ENCODE data around the gene SSU72. TPM values are rescaled to one million over a fixed set of nuclear protein-coding genes. Genes with fewer than 3 reads are reported as not detected.
A peak's percentile ranks its signal among the peaks of the same experiment; 100 is the strongest.

The SSU72 gene
- 10 to 100 TPM; 79.9 to 85.8 (median 80.6) TPM for polyA plus RNA-seq (ENCODE audit: insufficient read length in 3 of 3)
- long read RNA-seq, donor 1, full-length matches to known transcripts = 56 of 56 reads
- long read RNA-seq, donor 1, partial matches to known transcripts = 0 of 56 reads
- long read RNA-seq, donor 1, other reads (novel, unspliced or antisense) = 0 of 56 reads
- long read RNA-seq, donor 2, full-length matches to known transcripts = 41 of 41 reads
- long read RNA-seq, donor 2, partial matches to known transcripts = 0 of 41 reads
- long read RNA-seq, donor 2, other reads (novel, unspliced or antisense) = 0 of 41 reads
- long read RNA-seq, donor 3, full-length matches to known transcripts = 63 of 63 reads
- long read RNA-seq, donor 3, partial matches to known transcripts = 0 of 63 reads
- long read RNA-seq, donor 3, other reads (novel, unspliced or antisense) = 0 of 63 reads
- long read RNA-seq, donor 4, full-length matches to known transcripts = 46 of 53 reads
- long read RNA-seq, donor 4, partial matches to known transcripts = 7 of 53 reads
- long read RNA-seq, donor 4, other reads (novel, unspliced or antisense) = 0 of 53 reads
- long read RNA-seq, donor 5 = 0 reads
- long read RNA-seq, donor 6, full-length matches to known transcripts = 38 of 43 reads
- long read RNA-seq, donor 6, partial matches to known transcripts = 5 of 43 reads
- long read RNA-seq, donor 6, other reads (novel, unspliced or antisense) = 0 of 43 reads
- long read RNA-seq, donor 7, full-length matches to known transcripts = 45 of 57 reads
- long read RNA-seq, donor 7, partial matches to known transcripts = 12 of 57 reads
- long read RNA-seq, donor 7, other reads (novel, unspliced or antisense) = 0 of 57 reads
- long read RNA-seq, donor 8, full-length matches to known transcripts = 87 of 94 reads
- long read RNA-seq, donor 8, partial matches to known transcripts = 7 of 94 reads
- long read RNA-seq, donor 8, other reads (novel, unspliced or antisense) = 0 of 94 reads
- long read RNA-seq, donor 9, full-length matches to known transcripts = 32 of 32 reads
- long read RNA-seq, donor 9, partial matches to known transcripts = 0 of 32 reads
- long read RNA-seq, donor 9, other reads (novel, unspliced or antisense) = 0 of 32 reads
- long read RNA-seq, donor 10, full-length matches to known transcripts = 46 of 46 reads
- long read RNA-seq, donor 10, partial matches to known transcripts = 0 of 46 reads
- long read RNA-seq, donor 10, other reads (novel, unspliced or antisense) = 0 of 46 reads
- long read RNA-seq, donor 11, full-length matches to known transcripts = 54 of 54 reads
- long read RNA-seq, donor 11, partial matches to known transcripts = 0 of 54 reads
- long read RNA-seq, donor 11, other reads (novel, unspliced or antisense) = 0 of 54 reads
- long read RNA-seq, donor 12, full-length matches to known transcripts = 13 of 13 reads
- long read RNA-seq, donor 12, partial matches to known transcripts = 0 of 13 reads
- long read RNA-seq, donor 12, other reads (novel, unspliced or antisense) = 0 of 13 reads
- long read RNA-seq, donor 13, full-length matches to known transcripts = 105 of 142 reads
- long read RNA-seq, donor 13, partial matches to known transcripts = 31 of 142 reads
- long read RNA-seq, donor 13, other reads (novel, unspliced or antisense) = 6 of 142 reads
- long read RNA-seq, donor 14, full-length matches to known transcripts = 45 of 45 reads
- long read RNA-seq, donor 14, partial matches to known transcripts = 0 of 45 reads
- long read RNA-seq, donor 14, other reads (novel, unspliced or antisense) = 0 of 45 reads
- long read RNA-seq, donor 15, full-length matches to known transcripts = 19 of 19 reads
- long read RNA-seq, donor 15, partial matches to known transcripts = 0 of 19 reads
- long read RNA-seq, donor 15, other reads (novel, unspliced or antisense) = 0 of 19 reads
- long read RNA-seq, donor 16, full-length matches to known transcripts = 123 of 254 reads
- long read RNA-seq, donor 16, partial matches to known transcripts = 131 of 254 reads
- long read RNA-seq, donor 16, other reads (novel, unspliced or antisense) = 0 of 254 reads

DNA sequence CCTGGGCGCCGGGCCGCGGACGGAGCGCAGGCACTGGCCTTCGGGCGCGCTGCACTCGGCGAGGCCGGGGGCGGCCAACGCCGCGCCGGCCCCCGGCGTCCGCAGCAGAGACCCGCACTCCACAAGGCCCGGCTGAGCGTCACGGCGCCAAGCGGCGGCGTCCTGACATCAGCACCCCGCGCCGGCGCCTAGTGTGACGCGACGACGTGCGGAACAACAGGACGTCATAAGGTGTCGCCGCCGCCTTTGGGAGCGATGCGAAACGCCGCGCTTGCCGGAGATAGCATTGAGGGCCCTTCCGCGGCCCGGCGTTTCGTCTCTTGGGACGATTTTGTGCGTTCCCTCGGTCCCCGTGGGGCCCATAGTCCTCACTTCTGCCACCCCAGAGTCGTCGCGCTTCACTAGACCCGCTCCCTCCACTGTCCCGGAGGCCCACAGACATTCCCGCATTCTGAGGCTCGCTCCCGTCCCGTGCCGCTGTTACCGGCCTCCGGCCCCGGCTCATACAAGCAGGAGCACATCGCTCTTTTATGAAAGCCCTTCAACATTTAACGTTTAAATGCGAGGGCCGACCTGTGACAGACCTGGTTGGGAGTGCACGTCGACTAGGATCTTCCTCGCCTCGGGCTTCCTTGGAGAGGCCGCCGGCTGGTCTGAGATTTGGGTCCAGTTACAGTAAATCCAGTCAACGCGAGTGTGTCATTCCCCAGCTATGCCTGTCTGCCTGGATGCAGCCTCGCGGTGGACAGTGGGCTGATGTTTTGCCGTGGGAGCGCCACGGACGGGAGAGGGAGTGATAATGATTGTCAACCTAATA lies at the start of gene SSU72:
TSS of gene SSU72 (minus strand) at position 143 of the 817 bp plus-strand sequence. CDS start 306 bp downstream, outside the sequence.
- DNase-seq (ENCODE audit: extremely low read depth in 1 of 11, low read depth in 9 of 11, low spot score in 4 of 11) = peak; percentile 81 to 92 (median 87)

DNA sequence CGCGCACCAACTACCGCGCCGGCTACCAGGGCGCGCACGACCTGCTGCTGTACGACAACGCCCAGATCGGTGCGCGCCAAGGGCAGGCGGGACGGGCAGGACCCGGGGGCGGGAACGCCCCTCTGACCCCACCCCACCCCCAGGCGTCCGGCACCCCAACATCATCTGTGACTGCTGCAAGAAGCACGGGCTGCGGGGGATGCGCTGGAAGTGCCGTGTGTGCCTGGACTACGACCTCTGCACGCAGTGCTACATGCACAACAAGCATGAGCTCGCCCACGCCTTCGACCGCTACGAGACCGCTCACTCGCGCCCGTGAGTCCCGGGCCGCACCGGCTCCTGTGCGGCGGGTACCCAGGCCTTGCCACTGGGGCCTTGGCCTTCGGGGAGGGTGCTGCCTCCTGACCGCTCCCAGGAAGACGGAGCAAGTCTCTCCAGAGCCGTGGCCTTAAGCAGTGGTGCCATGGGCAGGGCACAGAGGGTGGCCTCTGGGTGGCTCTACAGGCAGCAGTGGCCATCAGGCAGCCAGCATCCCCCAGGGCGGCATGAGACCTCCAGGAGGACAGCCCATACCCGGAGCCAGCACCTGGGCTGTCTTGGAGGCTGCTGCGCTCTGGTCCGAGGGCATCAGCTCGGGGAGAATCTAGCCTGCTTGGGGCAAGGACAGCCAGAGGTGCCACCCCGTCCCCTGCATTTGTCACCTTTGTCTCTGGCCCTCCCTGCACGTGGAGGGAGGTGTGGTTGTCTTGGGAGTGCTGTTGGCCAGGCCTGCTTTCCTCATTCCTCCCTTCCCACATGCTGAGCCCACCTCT lies 49.2 kb upstream of the SSU72 start:
- no peak for DNase-seq (ENCODE audit: extremely low read depth in 1 of 11, low read depth in 9 of 11, low spot score in 4 of 11)

DNA sequence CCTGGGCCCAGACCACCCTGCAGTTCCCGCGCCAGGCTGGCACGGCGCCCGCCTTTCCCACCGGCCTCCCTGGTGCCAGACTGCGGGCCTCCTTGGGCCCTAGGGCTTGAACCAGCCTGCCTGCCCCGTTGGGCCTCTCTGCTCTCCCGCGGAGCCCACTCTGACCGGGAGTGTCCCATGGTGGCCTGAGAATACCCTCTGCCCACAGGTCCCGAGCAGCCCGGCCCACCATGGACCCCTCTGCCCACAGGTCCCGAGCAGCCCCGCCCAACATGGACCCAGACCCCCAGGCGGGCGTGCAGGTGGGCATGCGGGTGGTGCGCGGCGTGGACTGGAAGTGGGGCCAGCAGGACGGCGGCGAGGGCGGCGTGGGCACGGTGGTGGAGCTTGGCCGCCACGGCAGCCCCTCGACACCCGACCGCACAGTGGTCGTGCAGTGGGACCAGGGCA lies 48.5 kb upstream of the SSU72 start:
- DNase-seq (ENCODE audit: extremely low read depth in 1 of 11, low read depth in 9 of 11, low spot score in 4 of 11) = no peak

DNA sequence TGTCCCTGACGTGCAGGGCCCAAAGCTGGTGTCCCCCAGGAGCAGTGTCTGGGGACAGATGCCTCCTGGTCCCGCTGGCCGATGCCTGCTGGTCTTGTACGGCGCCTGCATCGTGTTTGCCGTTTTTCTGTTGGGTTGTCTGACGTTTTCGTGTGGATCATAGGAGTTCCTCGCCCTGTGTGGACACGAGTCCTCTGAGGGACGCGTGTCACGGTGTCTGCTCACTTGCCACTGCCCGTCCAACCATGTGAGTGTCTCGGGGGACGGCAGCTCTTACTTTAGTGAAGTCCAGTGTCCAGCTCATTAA lies 48.1 kb upstream of the SSU72 start:
- no peak for DNase-seq (ENCODE audit: extremely low read depth in 1 of 11, low read depth in 9 of 11, low spot score in 4 of 11)

DNA sequence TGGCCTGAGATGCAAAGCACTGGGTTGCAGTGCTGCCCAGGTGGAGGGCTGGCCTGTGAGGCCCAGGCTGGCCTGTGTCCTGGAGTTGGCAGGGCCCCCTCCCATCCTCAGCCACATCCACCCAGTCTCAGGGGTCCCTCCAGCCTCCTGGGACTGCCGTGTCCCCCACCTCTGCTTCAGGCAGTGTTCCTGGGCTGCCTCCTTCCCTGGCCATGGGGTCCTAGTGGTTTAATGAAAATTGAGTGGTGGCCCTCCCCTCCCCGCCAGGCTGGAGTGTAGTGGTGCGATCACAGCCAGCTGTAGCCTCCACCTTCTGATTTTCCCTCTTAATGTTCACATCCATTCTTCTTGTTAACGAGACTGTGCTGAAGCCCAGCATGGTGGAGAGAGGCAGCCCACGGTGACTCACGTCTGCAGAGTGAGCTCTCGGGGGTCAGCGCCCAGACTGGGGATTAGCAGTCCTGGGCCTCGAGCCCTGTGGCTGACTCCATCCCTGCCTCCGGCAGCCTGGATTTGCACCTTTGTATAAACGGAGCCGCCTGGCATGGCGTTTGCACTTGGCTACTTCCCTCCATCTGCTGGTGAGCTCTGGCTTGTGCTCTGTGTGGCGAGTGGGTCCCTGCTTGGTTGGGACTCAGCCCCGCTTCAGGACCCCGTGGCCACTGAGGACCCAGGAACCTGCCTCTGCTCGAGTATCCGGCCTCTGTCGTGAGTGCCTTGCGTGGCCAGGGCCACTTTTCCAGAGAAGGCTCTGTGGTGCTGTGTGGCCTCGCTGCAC lies 47.5 kb upstream of the SSU72 start:
- DNase-seq (ENCODE audit: extremely low read depth in 1 of 11, low read depth in 9 of 11, low spot score in 4 of 11) = no peak

DNA sequence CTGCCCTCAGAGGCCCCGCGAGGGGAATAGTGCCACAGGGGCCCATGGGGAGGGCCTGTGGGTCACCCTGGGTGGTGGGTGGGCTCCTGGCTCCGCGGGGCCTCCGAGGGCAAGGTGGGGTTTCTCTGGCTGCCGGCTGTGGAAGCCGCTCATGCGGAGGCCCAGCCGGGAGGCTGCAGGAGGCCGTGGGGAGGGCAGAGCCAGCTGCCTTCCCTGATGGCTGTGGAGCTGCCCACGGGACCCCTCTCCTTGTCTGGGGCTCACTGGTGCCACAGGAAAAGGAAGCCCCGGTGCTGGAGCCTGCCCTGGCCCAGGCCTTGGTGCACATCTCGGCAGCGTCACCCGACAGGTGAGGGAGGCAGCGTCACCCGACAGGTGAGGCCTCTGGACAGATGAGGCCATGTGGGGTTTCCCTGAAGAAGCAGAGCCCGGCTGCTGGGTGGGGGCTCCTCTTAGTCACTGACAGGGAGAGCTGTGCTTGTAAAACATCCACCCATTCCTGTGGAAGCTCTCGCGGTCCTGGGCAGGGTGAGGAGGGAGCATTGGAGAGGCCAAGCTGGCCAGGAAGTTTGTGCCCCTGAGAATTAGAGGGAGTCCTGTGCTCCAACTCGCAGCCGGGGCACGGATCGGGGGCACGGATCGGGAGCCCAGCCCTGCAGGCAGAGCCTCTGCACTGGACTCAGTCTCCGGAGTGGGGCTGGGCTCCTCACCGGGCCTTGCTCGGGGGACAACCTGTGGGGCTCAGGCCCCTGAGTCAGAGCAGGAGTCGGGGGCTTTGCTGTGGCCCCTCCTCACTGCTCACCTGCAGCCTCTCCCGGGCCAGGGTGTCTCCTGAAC lies 46.7 kb upstream of the SSU72 start:
- no peak for DNase-seq (ENCODE audit: extremely low read depth in 1 of 11, low read depth in 9 of 11, low spot score in 4 of 11)

DNA sequence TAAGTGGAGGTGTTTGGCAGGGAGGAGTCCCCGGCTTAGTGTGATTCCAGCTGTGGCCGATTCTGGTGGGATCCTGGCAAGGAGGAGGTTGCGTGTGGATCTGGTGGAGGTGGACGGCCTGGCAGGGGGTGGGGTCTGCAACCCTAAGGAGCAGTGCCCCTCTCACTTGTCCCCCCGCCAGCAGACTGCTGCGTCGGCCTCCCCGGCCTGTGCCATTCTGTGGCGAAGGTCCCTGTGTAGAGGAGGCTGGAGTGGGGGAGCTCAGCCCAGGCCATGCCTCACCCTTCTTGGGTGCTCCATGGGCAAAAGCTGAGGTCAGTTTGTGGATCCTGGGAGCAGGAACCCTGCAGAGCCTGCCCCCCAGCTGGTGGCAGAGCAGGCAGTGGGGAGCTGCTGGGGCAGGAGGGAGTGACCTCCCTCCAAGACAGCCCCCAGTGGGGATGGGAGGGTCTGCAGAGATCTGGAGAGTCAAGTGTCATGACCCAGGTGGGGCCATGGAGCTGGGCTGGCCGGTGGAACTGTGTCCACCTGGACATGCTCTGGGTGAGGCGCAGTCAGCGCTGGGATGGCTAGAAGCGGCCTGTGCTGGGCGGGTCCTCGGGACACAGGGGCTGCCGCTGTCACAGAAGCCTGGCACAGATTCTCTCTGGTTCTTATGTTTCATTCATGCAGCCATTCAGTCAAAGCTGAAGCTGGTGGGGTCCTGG lies 45.9 kb upstream of the SSU72 start:
- no peak for DNase-seq (ENCODE audit: extremely low read depth in 1 of 11, low read depth in 9 of 11, low spot score in 4 of 11)

DNA sequence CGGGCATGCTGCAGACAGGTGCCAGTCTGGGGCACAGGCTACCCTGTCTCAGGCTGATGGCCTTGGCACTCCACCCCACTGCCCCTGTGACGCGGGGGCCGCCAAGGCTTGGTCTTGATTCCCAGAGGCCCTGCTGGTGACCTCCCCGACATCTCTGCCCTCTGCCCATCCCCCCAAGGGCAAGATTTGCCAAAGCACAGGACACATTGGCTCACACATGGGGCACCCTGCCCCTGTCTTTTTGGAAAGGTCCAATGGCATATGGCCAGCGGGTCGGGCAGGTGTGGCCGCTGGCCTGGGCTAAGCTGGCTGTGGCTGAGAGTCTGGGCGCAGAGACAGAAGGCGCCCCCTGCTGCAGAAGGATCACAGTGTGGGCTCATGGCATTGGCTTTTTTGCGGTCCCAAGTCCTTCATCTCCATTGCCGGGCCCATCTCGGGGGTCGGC lies 45.3 kb upstream of the SSU72 start:
- no peak for DNase-seq (ENCODE audit: extremely low read depth in 1 of 11, low read depth in 9 of 11, low spot score in 4 of 11)

DNA sequence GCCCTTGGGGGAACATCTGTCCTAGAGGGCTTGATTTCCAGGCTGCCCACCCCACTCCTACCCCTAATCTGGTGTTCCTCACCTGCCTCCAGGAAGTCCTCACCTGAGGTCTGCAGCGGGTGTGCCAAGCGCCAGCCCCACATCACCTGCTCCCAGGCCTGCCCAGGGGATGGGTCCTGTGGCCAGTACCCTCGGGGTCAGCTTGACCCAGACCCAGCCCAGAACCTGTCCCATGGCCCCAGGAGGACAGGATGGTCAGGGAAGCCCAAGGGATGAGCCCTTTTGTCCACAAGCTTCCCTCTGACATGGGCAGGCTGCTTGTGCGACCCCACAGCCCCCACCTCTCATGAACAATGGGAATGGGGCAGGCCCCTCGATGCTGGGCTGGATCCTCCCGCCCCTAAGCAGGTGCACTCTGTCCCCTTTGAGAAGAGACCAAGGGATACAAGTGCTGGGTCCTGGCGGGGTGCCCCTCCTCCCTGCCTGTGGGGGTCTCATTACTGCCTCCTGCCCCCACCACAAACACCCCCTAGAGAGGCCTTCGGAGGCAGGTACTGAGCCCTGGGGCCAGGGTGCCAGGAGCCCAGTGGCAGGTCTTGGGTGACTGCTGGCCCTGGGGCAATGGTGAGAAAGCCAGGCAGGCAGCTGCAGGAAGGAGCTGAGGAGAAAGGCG lies 43.9 kb upstream of the SSU72 start:
- no peak for DNase-seq (ENCODE audit: extremely low read depth in 1 of 11, low read depth in 9 of 11, low spot score in 4 of 11)

DNA sequence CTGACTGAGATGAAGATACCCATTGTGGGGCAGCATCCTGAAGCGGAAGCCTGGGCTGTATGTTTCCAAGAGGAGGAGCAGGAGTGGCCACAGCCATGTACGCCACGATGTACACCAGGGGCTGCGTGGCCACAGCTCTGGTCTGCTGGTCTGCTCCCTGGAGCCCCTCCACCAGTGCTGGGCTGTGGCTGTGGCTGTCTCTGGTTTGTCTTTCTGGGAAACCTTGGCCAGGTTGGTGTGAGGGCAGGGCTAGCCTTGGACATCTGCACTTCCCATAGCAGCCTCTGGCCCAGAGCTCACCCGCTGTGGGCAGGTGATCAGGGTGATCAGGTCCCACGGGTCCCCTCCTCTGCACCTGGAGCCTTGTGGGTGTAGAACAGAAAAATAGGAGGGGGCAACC lies 43.3 kb upstream of the SSU72 start:
- DNase-seq (ENCODE audit: extremely low read depth in 1 of 11, low read depth in 9 of 11, low spot score in 4 of 11) = no peak

DNA sequence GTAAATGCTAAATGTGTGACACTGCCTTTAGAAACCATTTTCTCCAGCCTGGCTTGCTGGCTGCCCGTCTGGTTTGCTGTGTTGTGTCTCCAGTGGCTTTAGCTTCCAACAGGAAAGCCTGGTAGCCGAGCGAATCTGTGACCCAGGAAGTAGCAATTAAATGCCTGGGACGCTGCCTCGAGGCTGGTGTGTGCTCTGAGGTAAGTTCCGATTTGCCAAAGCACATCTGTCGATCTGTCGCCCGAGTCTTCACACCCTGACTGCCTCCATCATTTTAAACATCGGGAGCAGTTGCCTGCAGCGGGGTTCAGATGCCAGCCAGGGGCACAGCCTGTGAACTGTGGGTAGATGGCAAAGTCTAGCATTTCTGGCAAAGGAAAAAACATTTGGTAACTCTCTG lies 42.9 kb upstream of the SSU72 start:
- no peak for DNase-seq (ENCODE audit: extremely low read depth in 1 of 11, low read depth in 9 of 11, low spot score in 4 of 11)

DNA sequence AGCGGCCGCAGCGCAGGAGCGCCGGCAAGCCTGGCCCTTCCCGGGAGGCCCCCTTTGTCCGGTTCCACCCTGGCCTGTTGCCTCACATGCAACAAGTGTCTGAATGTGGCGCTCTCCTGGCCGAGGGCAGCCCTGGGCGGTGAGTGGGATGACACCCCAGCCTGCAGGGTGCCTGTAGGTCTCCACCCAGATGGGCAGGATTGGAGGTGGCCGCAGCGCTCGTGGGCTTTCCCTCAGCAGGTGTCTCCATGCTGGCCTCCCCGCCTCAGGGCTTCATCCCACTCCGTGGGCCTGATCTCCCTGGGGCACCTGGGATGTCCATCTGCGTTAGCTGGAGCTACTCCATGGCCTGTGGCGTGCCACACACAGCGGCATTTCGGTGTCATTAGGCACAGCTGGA lies 42.2 kb upstream of the SSU72 start:
- DNase-seq (ENCODE audit: extremely low read depth in 1 of 11, low read depth in 9 of 11, low spot score in 4 of 11) = no peak

DNA sequence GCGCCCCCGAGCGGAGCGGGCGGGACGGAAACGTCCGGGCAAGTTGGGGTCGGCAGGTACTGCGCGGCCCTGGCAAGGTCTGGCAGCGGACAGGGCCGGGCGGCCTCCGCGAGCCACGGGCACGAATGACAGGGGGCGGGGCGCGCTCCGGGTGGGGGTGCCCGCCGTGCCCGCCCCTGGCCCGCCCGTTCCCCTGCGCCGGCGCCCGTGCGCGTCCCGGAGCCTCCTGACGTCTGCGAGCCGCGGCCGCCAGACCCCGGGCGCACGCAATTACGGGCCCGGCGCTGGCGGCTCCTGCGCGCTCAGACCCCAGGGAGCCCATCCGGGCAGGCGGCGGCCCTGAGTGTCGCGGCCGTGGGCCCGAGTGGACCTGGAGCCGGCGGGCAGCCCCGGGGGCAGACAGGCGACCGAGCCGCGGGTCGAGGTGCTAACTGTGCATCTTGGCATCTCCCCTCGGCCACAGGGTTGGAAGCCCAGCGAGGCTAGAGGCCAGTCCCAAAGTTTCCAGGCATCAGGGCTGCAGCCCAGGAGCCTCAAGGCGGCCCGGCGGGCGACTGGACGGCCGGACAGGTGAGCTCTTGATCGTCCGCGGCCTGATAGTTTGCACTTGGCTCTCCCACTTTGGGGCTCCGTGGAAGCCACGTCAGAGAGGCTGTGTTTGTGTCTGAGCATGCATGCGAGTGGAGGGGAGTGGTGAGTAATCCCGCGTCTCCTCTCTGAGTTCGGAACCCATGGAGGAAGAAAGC lies 41.6 kb upstream of the SSU72 start:
- DNase-seq (ENCODE audit: extremely low read depth in 1 of 11, low read depth in 9 of 11, low spot score in 4 of 11) = no peak
